GM18511 (cell line): ENCODE measurements around the gene ZNF488.

Experiments
- ATAC-seq: cut with Tn5 transposase; IDR thresholded peaks from one replicate; pipeline ENCODE4 v1.9.1; 2021; ENCODE audit warnings: mild to moderate bottlenecking, moderate library complexity; ENCODE audit not compliant: unreplicated experiment

The ZNF488 gene

GRCh38 chr10:47332371-47332770, 51.7 kb downstream of the ZNF488 start:
- ATAC-seq = no peak

- ATAC-seq = no peak
Measured at GRCh38 chr10:47331954-47332353, 52.1 kb downstream of the ZNF488 start.

- no peak for ATAC-seq
Measured at GRCh38 chr10:47331491-47331890, 52.6 kb downstream of the ZNF488 start.

GRCh38 chr10:47330804-47331203, 53.3 kb downstream of the ZNF488 start:
- no peak for ATAC-seq

GRCh38 chr10:47330366-47330765, 53.7 kb downstream of the ZNF488 start:
- no peak for ATAC-seq

- no peak for ATAC-seq
Measured at GRCh38 chr10:47329855-47330254, 54.2 kb downstream of the ZNF488 start.

- ATAC-seq = no peak
Measured at GRCh38 chr10:47326927-47327330, 57.2 kb downstream of the ZNF488 start.

- no peak for ATAC-seq
Measured at GRCh38 chr10:47326306-47326926, 57.7 kb downstream of the ZNF488 start.

- no peak for ATAC-seq
Measured at GRCh38 chr10:47325303-47326291, 58.5 kb downstream of the ZNF488 start.

GRCh38 chr10:47323636-47324296, 60.3 kb downstream of the ZNF488 start:
- no peak for ATAC-seq

GRCh38 chr10:47323087-47323486, 61.0 kb downstream of the ZNF488 start:
- ATAC-seq = no peak

- no peak for ATAC-seq
Measured at GRCh38 chr10:47322300-47323061, 61.6 kb downstream of the ZNF488 start, which contains the start of gene GDF2. Gene GDF2 (plus strand): TSS chr10:47322454. CDS start chr10:47322669, 215 bp downstream.

GRCh38 chr10:47321521-47322195, 62.4 kb downstream of the ZNF488 start:
- no peak for ATAC-seq

GRCh38 chr10:47320812-47321211, 63.3 kb downstream of the ZNF488 start:
- no peak for ATAC-seq

GRCh38 chr10:47319784-47320183, 64.3 kb downstream of the ZNF488 start:
- ATAC-seq = no peak

GRCh38 chr10:47318706-47319105, 65.4 kb downstream of the ZNF488 start:
- ATAC-seq = no peak

- ATAC-seq = no peak
Measured at GRCh38 chr10:47317251-47317650, 66.8 kb downstream of the ZNF488 start.

- no peak for ATAC-seq
Measured at GRCh38 chr10:47316131-47316530, 68.0 kb downstream of the ZNF488 start.
